Measurements from ENCODE around the gene CERS2.

GRCh38 chr1:150965605-150966004, 9.0 kb downstream of the CERS2 start:
- TF ChIP-seq CTCF (IDR thresholded peaks at IDR 0.05) (no peak), POLR2A (IDR thresholded peaks at IDR 0.05) (no peak), POLR2AphosphoS5 (IDR thresholded peaks at IDR 0.05) (no peak)
